VCaP (cell line): Measurements from ENCODE around the gene MLLT6.

Experiments
- H3K27ac ChIP-seq: fragments of 450-650 bp; 2 replicates; pipeline ENCODE4 v1.5.1; 2017
- CTCF ChIP-seq: fragments of 450-650 bp; conservative IDR thresholded peaks from 2 replicates; pipeline ENCODE4 v1.5.1; 2017; ENCODE audit warnings: mild to moderate bottlenecking, moderate library complexity

Gene MLLT6

GRCh38 chr17:38727736-38728135 lies 22.7 kb downstream of the MLLT6 start:
- no peak for TF ChIP-seq CTCF
- H3K27ac ChIP-seq, result no peak overlapping the region

GRCh38 chr17:38728290-38728831 lies 23.3 kb downstream of the MLLT6 start:
- no peak for TF ChIP-seq CTCF

DNA sequence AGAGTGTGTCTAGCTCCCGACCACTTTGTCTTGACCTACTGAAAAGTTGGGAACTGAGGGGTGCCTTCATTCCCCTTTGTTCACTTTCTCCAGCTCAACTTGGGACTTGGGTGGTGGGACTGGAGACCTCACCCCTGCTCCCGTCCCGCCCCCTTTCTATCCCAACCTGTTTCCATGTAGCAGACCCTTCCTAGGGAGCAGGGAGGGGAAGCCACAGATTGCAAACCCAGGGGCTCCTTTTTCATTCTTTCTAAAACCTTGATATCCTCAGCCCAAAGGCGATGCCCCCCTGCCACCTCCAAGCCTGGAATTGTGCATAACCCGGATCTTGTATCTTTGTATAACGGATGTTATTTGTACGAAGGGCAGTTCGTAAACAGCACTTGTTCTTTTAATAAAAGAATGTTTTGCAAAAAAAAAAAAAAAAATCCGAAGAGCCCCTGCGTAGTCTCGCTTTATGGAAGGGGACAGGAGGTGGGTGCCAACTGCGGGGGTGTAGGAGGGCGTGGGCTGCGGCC lies 24.4 kb downstream of the MLLT6 start:
- H3K27ac ChIP-seq, result peak overlapping the region; percentile 91
- no peak for TF ChIP-seq CTCF

More at GRCh38 chr17:38728290-38728831, 23.3 kb downstream of the MLLT6 start:
- H3K27ac ChIP-seq, result peak overlapping the region; percentile 91; the same call in 1 of the 2 replicates

GRCh38 chr17:38729886-38730525 lies 24.9 kb downstream of the MLLT6 start, which contains the start of gene CISD3:
Gene CISD3, plus strand, starts transcription at chr17:38730341. Its CDS starts 18 bp downstream, at chr17:38730359.
- TF ChIP-seq CTCF, result peak; percentile 82
- peak within 1 kb of the TSS; percentile 91 for H3K27ac ChIP-seq

DNA sequence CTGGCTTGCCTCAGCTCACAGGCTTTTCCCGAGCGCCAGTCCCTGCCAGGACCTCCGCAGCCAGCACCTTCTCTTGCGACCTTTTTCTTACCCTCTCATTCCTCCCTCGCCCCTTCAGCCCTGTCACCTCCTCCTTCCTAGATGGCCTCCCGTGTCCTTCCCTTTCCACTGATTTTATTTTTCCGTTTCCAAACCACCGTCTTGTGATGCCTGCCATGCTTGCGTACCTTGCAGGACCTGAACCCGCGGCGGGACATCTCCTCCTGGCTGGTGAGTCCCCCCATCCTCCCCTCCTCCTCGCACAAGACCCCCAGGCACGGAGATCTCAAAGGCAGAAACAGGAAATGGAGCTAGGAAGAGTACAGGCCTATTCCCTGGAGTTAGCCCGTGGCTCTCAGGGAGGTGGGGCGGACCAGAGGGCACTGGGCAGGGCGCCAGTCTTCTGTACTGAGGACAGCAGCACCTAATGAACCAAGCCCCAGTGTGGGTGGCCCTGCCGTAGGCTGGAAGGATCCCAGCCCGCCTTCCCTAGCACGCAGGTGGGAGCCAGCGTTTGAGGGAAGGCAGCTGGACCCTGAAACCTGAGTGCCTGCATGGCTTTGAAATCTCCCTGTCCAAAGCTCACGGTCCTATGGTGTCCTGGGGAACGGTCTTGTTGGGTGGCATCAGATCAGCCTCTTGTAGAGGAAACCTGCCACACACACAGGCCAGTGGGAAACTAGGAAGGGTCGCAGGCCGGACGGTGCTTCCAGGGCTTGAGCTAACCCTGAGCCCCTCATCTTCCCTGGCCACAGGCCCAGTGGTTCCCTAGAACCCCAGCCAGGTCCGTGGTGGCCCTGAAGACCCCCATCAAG lies 25.7 kb downstream of the MLLT6 start:
- peak overlapping the region; percentile 91 for H3K27ac ChIP-seq
- TF ChIP-seq CTCF, result no peak

DNA sequence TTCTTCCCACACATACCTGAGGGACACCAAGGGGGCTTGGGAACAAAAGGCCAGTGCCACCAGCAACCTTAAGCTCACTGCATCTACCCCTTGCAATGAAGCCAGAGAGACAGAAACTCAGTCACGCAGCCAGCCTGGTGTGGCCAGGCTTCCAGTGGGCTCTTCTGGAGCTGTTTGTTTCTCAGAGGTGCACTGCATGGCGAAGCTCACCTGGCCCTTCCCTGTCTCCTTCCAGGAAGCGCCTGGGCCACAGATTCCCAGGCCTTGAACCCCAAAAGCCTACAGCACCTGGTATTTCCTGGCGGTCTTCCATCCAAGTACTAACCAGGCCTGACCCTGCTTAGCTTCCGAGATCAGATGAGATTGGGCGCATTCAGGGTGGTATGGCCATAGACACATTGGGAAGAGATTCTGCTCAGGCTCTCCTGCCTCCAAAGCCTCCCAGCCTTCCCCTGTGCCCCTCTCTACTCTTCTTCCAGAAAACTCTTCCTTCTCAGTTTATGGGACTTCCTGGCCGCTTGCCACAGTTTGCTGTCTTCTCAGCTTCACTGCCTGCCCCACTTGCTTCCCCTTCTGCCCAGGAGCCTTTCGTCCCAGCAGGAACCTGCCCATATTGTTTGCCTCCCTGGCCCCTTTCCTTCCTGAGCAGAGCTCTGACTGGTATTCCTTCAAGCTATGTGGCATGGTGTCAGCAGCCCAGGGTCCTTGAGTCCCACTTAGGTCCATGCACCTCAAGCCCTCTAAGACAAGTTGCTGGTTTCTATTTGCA lies 26.6 kb downstream of the MLLT6 start:
- TF ChIP-seq CTCF, result no peak
- H3K27ac ChIP-seq, result peak overlapping the region; percentile 91
